Skin of body (tissue), 2 donors: ENCODE data around the gene AIG1. TPM values are rescaled to one million over a fixed set of nuclear protein-coding genes. Genes with fewer than 3 reads are reported as not detected.
"Not testable (repeated sequence)": the region's sequence is repeated elsewhere in the genome, so short reads cannot be mapped to it uniquely, and the experiment has no call there.

ENCODE experiments used
- DNase-seq: peaks from one replicate; lab custom pipeline; 2025; lab: John Stamatoyannopoulos, UW
- total RNA-seq: library from RNA; depleted of rRNA; stranded (reverse); fragments of >200 nt; gene quantifications from one replicate; pipeline ENCODE4 v1.2.3, GENCODE V29; 2014

The AIG1 gene
- total RNA-seq, 1 donor from 2014 or later, result 22.8 TPM

GRCh38 chr6:143055891-143056290 lies 4.8 kb upstream of the AIG1 start:
- no peak for DNase-seq

GRCh38 chr6:143058987-143059386 lies 1.7 kb upstream of the AIG1 start:
- DNase-seq, result no peak

GRCh38 chr6:143059663-143060353 lies 881 bp upstream of the AIG1 start:
- DNase-seq, result peak; percentile 27

GRCh38 chr6:143060354-143060805 lies 309 bp upstream of the AIG1 start:
- peak; percentile 44 for DNase-seq

- DNase-seq, result no peak
Measured at GRCh38 chr6:143061597-143062385, 1.1 kb downstream of the AIG1 start.

- DNase-seq, result no peak
Measured at GRCh38 chr6:143062551-143062950, 1.9 kb downstream of the AIG1 start.

GRCh38 chr6:143063631-143064030 lies 2.9 kb downstream of the AIG1 start:
- no peak for DNase-seq

- no peak for DNase-seq
Measured at GRCh38 chr6:143064271-143064670, 3.6 kb downstream of the AIG1 start.

- no peak for DNase-seq
Measured at GRCh38 chr6:143064951-143065683, 4.4 kb downstream of the AIG1 start.

GRCh38 chr6:143068001-143068400 lies 7.3 kb downstream of the AIG1 start:
- DNase-seq, result no peak

GRCh38 chr6:143074101-143074500 lies 13.4 kb downstream of the AIG1 start:
- no peak for DNase-seq

- no peak for DNase-seq
Measured at GRCh38 chr6:143074670-143075318, 14.1 kb downstream of the AIG1 start.

GRCh38 chr6:143078468-143079324 lies 18.0 kb downstream of the AIG1 start:
- no peak for DNase-seq

GRCh38 chr6:143079325-143079640 lies 18.6 kb downstream of the AIG1 start:
- DNase-seq, result no peak

- not testable (repeated sequence) for DNase-seq
Measured at GRCh38 chr6:143082274-143082673, 21.6 kb downstream of the AIG1 start.

GRCh38 chr6:143084019-143084418 lies 23.3 kb downstream of the AIG1 start:
- not testable (repeated sequence) for DNase-seq

GRCh38 chr6:143087335-143087734 lies 26.6 kb downstream of the AIG1 start:
- not testable (repeated sequence) for DNase-seq

GRCh38 chr6:143087856-143088255 lies 27.2 kb downstream of the AIG1 start:
- DNase-seq, result no peak

GRCh38 chr6:143090314-143091044 lies 29.8 kb downstream of the AIG1 start:
- no peak for DNase-seq

- DNase-seq, result no peak
Measured at GRCh38 chr6:143092768-143093167, 32.1 kb downstream of the AIG1 start.
